ENCODE data around the gene ATAD3B. TPM values are rescaled to one million over a fixed set of nuclear protein-coding genes. Genes with fewer than 3 reads are reported as not detected.
"Not testable (repeated sequence)": the region's sequence is repeated elsewhere in the genome, so short reads cannot be mapped to it uniquely, and the experiment has no call there.

ATAD3B gene
- total and polyA plus RNA-seq, 7 experiments from 2014 or later: 4.5 to 53.8 (median 45.5) TPM

- DNase-seq: no peak
- CTCF ChIA-PET: no interaction called here
Measured at GRCh38 chr1:1455366-1455884, 16.1 kb upstream of the ATAD3B start.

GRCh38 chr1:1455934-1456333, 15.6 kb upstream of the ATAD3B start:
- H3K4me3 Mint-ChIP-seq; CTCF ChIA-PET; H3K27me3 ChIP-seq (ENCODE audit: control insufficient read depth in 2 of 2, insufficient read depth in 2 of 2, low read length in 2 of 2); H3K4me1 Mint-ChIP-seq; H3K36me3 Mint-ChIP-seq; H3K4me3 ChIP-seq (ENCODE audit: low read length); H3K4me1 ChIP-seq (ENCODE audit: control insufficient read depth in 2 of 2, insufficient read depth in 2 of 2, low read length in 2 of 2); POLR2A ChIA-PET; H3K9me3 ChIP-seq (ENCODE audit: control insufficient read depth in 2 of 3, low read length in 3 of 3); intact Hi-C loops (cut with micrococcal nuclease); H3K27ac Mint-ChIP-seq; H3K9me3 Mint-ChIP-seq; H3K36me3 ChIP-seq (ENCODE audit: control insufficient read depth in 2 of 3, insufficient read depth in 3 of 3, low read length in 3 of 3); ATAC-seq; H3K27me3 Mint-ChIP-seq; DNase-seq; H3K27ac ChIP-seq (ENCODE audit: low read depth, low read length): not testable (repeated sequence)

More at GRCh38 chr1:1455366-1455884, 16.1 kb upstream of the ATAD3B start:
- H3K27ac ChIP-seq (ENCODE audit: low read depth, low read length): no peak overlapping the region
- Mint-ChIP-seq H3K36me3 (no peaks in the 10 kb centered on the region), H3K27me3 (no peaks in the 10 kb centered on the region), H3K27ac (no peak overlapping the region), H3K4me3 (no peak overlapping the region), H3K4me1 (no peaks in the 10 kb centered on the region), H3K9me3 (no peaks in the 10 kb centered on the region)
- intact Hi-C loops (cut with micrococcal nuclease): no loop called here
- POLR2A ChIA-PET: no interaction called here
- no peaks in the 10 kb centered on the region for H3K4me1 ChIP-seq (ENCODE audit: control insufficient read depth in 2 of 2, insufficient read depth in 2 of 2, low read length in 2 of 2)
- H3K4me3 ChIP-seq (ENCODE audit: low read length): no peak overlapping the region
- no peak for ATAC-seq
- no peaks in the 10 kb centered on the region for H3K27me3 ChIP-seq (ENCODE audit: control insufficient read depth in 2 of 2, insufficient read depth in 2 of 2, low read length in 2 of 2)
- no peaks in the 10 kb centered on the region for H3K36me3 ChIP-seq (ENCODE audit: control insufficient read depth in 2 of 3, insufficient read depth in 3 of 3, low read length in 3 of 3)
- H3K9me3 ChIP-seq (ENCODE audit: control insufficient read depth in 2 of 3, low read length in 3 of 3): no peaks in the 10 kb centered on the region

GRCh38 chr1:1456683-1457255, 14.8 kb upstream of the ATAD3B start:
- H3K36me3 ChIP-seq (ENCODE audit: control insufficient read depth in 2 of 3, insufficient read depth in 3 of 3, low read length in 3 of 3); POLR2A ChIA-PET; H3K27me3 ChIP-seq (ENCODE audit: control insufficient read depth in 2 of 2, insufficient read depth in 2 of 2, low read length in 2 of 2); H3K9me3 Mint-ChIP-seq; H3K4me1 ChIP-seq (ENCODE audit: control insufficient read depth in 2 of 2, insufficient read depth in 2 of 2, low read length in 2 of 2); H3K4me3 ChIP-seq (ENCODE audit: low read length); H3K4me1 Mint-ChIP-seq; H3K27ac ChIP-seq (ENCODE audit: low read depth, low read length); CTCF ChIA-PET; H3K9me3 ChIP-seq (ENCODE audit: control insufficient read depth in 2 of 3, low read length in 3 of 3); H3K4me3 Mint-ChIP-seq; H3K36me3 Mint-ChIP-seq; ATAC-seq; intact Hi-C loops (cut with micrococcal nuclease); DNase-seq; H3K27ac Mint-ChIP-seq; H3K27me3 Mint-ChIP-seq: not testable (repeated sequence)

GRCh38 chr1:1459156-1459555, 12.4 kb upstream of the ATAD3B start:
- H3K36me3 Mint-ChIP-seq; H3K9me3 ChIP-seq (ENCODE audit: control insufficient read depth in 2 of 3, low read length in 3 of 3); intact Hi-C loops (cut with micrococcal nuclease); H3K9me3 Mint-ChIP-seq; CTCF ChIA-PET; POLR2A ChIA-PET; H3K4me3 ChIP-seq (ENCODE audit: low read length); H3K27me3 Mint-ChIP-seq; H3K36me3 ChIP-seq (ENCODE audit: control insufficient read depth in 2 of 3, insufficient read depth in 3 of 3, low read length in 3 of 3); H3K27ac ChIP-seq (ENCODE audit: low read depth, low read length); H3K4me3 Mint-ChIP-seq; H3K27me3 ChIP-seq (ENCODE audit: control insufficient read depth in 2 of 2, insufficient read depth in 2 of 2, low read length in 2 of 2); H3K27ac Mint-ChIP-seq; DNase-seq; H3K4me1 ChIP-seq (ENCODE audit: control insufficient read depth in 2 of 2, insufficient read depth in 2 of 2, low read length in 2 of 2); H3K4me1 Mint-ChIP-seq; ATAC-seq: not testable (repeated sequence)

GRCh38 chr1:1459711-1460110, 11.9 kb upstream of the ATAD3B start:
- H3K36me3 ChIP-seq (ENCODE audit: control insufficient read depth in 2 of 3, insufficient read depth in 3 of 3, low read length in 3 of 3); H3K4me3 Mint-ChIP-seq; H3K27me3 Mint-ChIP-seq; H3K9me3 ChIP-seq (ENCODE audit: control insufficient read depth in 2 of 3, low read length in 3 of 3); H3K4me1 ChIP-seq (ENCODE audit: control insufficient read depth in 2 of 2, insufficient read depth in 2 of 2, low read length in 2 of 2); H3K27ac Mint-ChIP-seq; H3K4me1 Mint-ChIP-seq; H3K27me3 ChIP-seq (ENCODE audit: control insufficient read depth in 2 of 2, insufficient read depth in 2 of 2, low read length in 2 of 2); DNase-seq; H3K27ac ChIP-seq (ENCODE audit: low read depth, low read length); CTCF ChIA-PET; ATAC-seq; H3K9me3 Mint-ChIP-seq; POLR2A ChIA-PET; H3K4me3 ChIP-seq (ENCODE audit: low read length); H3K36me3 Mint-ChIP-seq; intact Hi-C loops (cut with micrococcal nuclease): not testable (repeated sequence)

- intact Hi-C loops (cut with micrococcal nuclease): no loop called here
- Mint-ChIP-seq H3K4me3 (no peak overlapping the region), H3K9me3 (no peaks in the 10 kb centered on the region), H3K4me1 (peaks cover 0 to 2% (median 0%) of the 10 kb centered on the region in 7 donors), H3K27me3 (peaks cover 0 to 5% (median 0%) of the 10 kb centered on the region in 5 donors), H3K27ac (no peak overlapping the region), H3K36me3 (no peaks in the 10 kb centered on the region)
- Histone ChIP-seq H3K27me3 (ENCODE audit: control insufficient read depth in 2 of 2, insufficient read depth in 2 of 2, low read length in 2 of 2) (no peaks in the 10 kb centered on the region), H3K4me3 (ENCODE audit: low read length) (no peak overlapping the region), H3K9me3 (ENCODE audit: control insufficient read depth in 2 of 3, low read length in 3 of 3) (no peaks in the 10 kb centered on the region), H3K4me1 (ENCODE audit: control insufficient read depth in 2 of 2, insufficient read depth in 2 of 2, low read length in 2 of 2) (no peaks in the 10 kb centered on the region), H3K27ac (ENCODE audit: low read depth, low read length) (no peak overlapping the region), H3K36me3 (ENCODE audit: control insufficient read depth in 2 of 3, insufficient read depth in 3 of 3, low read length in 3 of 3) (no peaks in the 10 kb centered on the region)
- no peak for DNase-seq
- no peak for ATAC-seq
- POLR2A ChIA-PET: no interaction called here
- CTCF ChIA-PET: no interaction called here
Measured at GRCh38 chr1:1460540-1461130, 10.9 kb upstream of the ATAD3B start.

GRCh38 chr1:1461721-1462317, 9.7 kb upstream of the ATAD3B start:
- DNase-seq: no peak
- ChIA-PET CTCF (no interaction called here), POLR2A (interaction anchor here (0.6 kb wide), 1 partner anchor 15 kb away, joined by 3 read pairs; no protein-coding TSS in a partner anchor)
- no peaks in the 10 kb centered on the region for H3K36me3 Mint-ChIP-seq
- peaks cover 0 to 5% (median 0%) of the 10 kb centered on the region in 5 donors for H3K27me3 Mint-ChIP-seq
- no peaks in the 10 kb centered on the region for H3K9me3 ChIP-seq (ENCODE audit: control insufficient read depth in 2 of 3, low read length in 3 of 3)
- no peaks in the 10 kb centered on the region for H3K36me3 ChIP-seq (ENCODE audit: control insufficient read depth in 2 of 3, insufficient read depth in 3 of 3, low read length in 3 of 3)
- H3K27me3 ChIP-seq (ENCODE audit: control insufficient read depth in 2 of 2, insufficient read depth in 2 of 2, low read length in 2 of 2): no peaks in the 10 kb centered on the region
- no peaks in the 10 kb centered on the region for H3K4me1 ChIP-seq (ENCODE audit: control insufficient read depth in 2 of 2, insufficient read depth in 2 of 2, low read length in 2 of 2)
- H3K4me3 ChIP-seq (ENCODE audit: low read length): no peak overlapping the region
- H3K27ac Mint-ChIP-seq: peak overlapping the region in 4 of 9 donors; percentile 51 to 86 (median 75)
- H3K4me3 Mint-ChIP-seq: peak overlapping the region in 1 of 10 donors; percentile 76
- H3K4me1 Mint-ChIP-seq: peaks cover 0 to 2% (median 0%) of the 10 kb centered on the region in 7 donors
- H3K9me3 Mint-ChIP-seq: no peaks in the 10 kb centered on the region
- peak overlapping the region; percentile 28 for H3K27ac ChIP-seq (ENCODE audit: low read depth, low read length)
- ATAC-seq: no peak
- intact Hi-C loops (cut with micrococcal nuclease): no loop called here
